T-helper 2 cell (primary cell): ENCODE data around the gene GEMIN2.
"Not testable (repeated sequence)": the region's sequence is repeated elsewhere in the genome, so short reads cannot be mapped to it uniquely, and the experiment has no call there.

Experiments used
- DNase-seq, 5 experiments: peaks; one replicate each; pipeline versions ENCODE4 v3.0.0 to v3.0.0-alpha.2; 2012 to 2022
- total RNA-seq, 2 donors: gene quantifications; one replicate each; lab custom pipeline; 2026; lab: John Stamatoyannopoulos, UW

Gene GEMIN2
- total RNA-seq = 9.4 to 11.4 reads per million in 2 donors

GRCh38 chr14:39114073-39114838, at the start of gene GEMIN2:
TSS of gene GEMIN2 (plus strand) at chr14:39114323. CDS start at chr14:39114339, 16 bp downstream.
- peak; percentile 81 to 96 (median 90) for DNase-seq

GRCh38 chr14:39069169-39069805, 44.8 kb upstream of the GEMIN2 start:
- not testable (repeated sequence) for DNase-seq

DNA sequence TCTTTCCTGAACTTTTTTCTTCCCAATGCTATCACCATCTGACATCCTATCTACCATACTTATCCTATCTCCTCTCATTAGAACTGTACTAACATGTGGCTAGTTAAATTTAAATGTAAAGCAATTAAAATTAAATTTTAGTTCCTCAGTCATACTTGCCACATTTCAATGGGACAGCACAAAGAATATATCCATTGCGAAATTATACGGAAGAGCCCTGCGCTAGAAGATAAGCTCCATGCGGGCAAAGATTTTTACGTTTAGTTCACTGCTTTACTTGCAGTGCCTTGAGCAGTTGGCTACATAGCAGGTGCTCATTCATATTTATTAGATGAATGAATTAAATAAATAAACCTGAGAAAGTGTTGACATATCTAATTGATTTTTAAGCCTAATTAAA, 44.2 kb upstream of the GEMIN2 start:
- no peak for DNase-seq

- DNase-seq = no peak
Observed at GRCh38 chr14:39071096-39071495, 43.0 kb upstream of the GEMIN2 start.

GRCh38 chr14:39080886-39081285, 33.2 kb upstream of the GEMIN2 start:
- DNase-seq = no peak

GRCh38 chr14:39083127-39083526, 31.0 kb upstream of the GEMIN2 start:
- no peak for DNase-seq

DNA sequence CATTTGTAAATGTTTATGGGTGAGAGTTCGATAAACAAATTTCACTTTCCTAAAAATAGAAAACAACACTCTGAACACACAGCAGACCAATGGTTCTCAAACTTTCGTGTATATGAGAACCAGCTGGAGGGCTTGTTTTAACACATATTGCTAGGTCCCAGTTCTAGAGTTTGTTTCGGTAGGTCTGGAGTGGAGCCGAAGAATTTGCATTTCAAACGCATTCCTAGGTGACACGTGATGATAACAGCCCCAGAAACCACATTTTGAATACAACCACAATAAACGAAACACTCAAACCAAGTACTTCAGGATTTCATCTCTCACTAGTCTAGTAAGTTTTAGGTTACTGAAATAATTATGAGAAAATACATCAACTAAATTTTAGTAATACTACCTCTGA, 28.2 kb upstream of the GEMIN2 start:
- DNase-seq = peak in 1 of 5 experiments; percentile 6

GRCh38 chr14:39087493-39087892, 26.6 kb upstream of the GEMIN2 start:
- DNase-seq = no peak

- no peak for DNase-seq
Observed at GRCh38 chr14:39090548-39091111, 23.5 kb upstream of the GEMIN2 start.

DNA sequence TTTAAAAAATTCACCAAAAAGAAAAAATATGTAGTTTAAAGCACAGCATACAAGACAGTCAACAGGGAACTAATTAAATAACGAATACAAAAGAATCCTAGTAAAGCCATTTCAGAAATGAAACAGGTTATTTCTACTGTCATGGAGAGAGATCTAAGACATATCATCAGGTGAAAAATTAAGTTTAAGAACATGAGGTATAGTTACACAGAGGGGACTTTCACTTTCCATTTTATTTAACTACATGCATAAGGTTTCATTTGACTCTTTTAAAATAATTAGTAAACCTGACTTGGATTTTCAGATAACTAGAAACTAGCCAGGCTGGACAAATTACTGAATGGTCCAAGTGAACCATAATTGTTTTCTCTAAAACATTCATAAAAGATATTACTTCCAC, 22.4 kb upstream of the GEMIN2 start:
- DNase-seq = no peak

- no peak for DNase-seq
Observed at GRCh38 chr14:39094515-39094914, 19.6 kb upstream of the GEMIN2 start.

- peak in 1 of 5 experiments; percentile 27 for DNase-seq
Observed at GRCh38 chr14:39097159-39097558, 17.0 kb upstream of the GEMIN2 start.

- not testable (repeated sequence) for DNase-seq
Observed at GRCh38 chr14:39099215-39099614, 14.9 kb upstream of the GEMIN2 start.

- no peak for DNase-seq
Observed at GRCh38 chr14:39099748-39100147, 14.4 kb upstream of the GEMIN2 start.

GRCh38 chr14:39102265-39102968, 11.7 kb upstream of the GEMIN2 start:
- DNase-seq = no peak

DNA sequence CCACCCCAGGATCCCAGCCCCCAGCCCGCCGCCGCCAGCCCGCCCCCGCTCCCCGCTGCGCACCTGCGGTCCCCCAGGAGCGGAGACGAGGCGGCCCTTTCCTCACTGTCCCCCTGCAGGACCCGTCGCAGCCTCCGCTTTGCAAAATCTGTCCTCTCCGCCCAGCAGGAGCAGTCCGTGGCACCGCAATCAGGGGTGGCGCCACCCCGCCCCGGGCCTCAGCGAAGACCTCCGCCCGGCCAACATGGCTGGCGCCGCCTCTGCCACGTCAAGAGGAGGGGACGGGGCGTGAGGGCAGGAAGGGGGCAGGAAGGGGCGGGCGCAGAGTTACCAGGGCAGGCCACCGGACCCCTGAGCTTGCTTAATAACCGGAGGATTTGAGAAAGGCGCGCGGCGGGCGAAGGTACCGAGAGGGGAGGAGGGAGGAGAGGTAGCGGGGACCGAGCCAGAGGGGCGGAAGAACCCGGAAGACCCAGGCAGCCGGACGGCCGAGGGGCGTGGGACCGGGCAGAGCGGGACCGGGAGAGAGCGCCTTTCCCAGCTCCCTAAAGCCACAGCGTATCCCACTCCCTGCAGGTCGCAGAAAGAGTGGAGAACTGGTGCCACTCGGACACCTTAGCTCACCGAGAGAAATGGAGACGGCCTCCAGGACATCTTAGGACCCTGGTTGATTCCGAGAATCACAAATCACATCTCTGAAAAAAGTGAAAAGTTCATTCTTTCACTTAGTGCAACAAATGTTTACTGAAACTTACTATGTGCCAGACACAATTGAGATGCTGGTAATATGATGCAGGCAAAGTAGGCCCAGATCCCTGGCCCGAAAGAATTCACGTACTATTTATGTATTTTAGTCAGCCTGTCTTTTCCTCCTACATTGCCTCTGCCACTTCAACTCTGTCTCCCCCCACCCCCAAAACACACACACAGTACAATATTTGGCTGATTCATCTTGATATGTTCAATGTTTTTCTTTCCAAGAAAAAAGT, 10.9 kb upstream of the GEMIN2 start, which contains the start of gene SEC23A:
Gene SEC23A (minus strand): TSS at position 267 of the 989 bp plus-strand sequence. CDS start 7,117 bp downstream, outside the sequence.
- peak; percentile 70 to 92 (median 77) for DNase-seq

DNA sequence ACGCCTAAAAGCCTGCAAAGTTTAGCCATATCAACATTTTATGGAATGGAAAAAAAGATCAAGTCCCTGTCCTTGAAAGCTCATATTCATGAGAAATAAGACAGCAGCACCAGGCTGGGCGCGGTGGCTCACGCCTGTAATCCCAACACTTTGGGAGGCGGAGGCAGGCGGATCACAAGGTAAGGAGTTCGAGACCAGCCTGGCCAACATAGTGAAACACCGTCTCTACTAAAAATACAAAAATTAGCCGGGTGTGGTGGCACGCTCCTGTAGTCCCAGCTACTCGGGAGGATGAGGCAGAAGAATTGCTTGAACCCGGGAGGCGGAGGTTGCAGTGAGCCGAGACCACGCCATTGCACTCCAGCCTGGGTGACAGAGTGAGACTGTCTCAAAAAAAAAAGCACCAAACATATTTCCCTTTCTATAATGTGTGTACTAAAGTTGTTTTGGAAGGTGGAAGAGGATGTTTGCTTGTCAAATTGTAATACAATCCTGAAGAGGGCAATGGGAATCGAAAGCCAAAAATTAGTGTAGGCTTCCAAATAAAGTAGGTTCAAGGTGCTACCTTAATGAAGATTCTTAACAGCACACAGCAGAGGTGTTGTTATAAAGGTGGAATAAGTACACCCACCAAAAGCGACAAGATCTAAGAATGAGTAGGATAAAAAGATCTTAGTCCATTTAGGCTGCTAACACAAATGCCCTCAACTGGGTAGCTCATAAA, 9.9 kb upstream of the GEMIN2 start:
- DNase-seq = not testable (repeated sequence)

DNA sequence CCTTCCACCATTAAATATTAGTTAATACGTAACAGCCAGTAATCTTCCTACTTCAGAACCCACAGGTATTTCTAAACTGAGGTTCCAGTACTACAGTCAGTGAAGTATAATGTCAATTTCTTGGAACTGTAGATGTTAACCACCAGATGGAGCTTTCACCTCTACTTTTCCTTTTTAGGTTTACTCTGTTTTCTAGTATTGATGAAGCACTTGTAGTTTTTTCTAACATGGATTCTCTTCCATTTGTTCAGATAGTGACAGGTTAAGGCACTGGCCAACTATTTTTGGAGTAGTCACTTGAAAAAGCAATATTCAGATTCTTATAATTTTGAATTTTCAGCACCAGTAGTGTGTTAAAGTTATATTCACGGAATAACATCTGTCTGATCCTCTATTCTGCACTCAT, 6.5 kb upstream of the GEMIN2 start:
- peak in 1 of 5 experiments; percentile 66 for DNase-seq

GRCh38 chr14:39108791-39109190, 5.3 kb upstream of the GEMIN2 start:
- no peak for DNase-seq

DNA sequence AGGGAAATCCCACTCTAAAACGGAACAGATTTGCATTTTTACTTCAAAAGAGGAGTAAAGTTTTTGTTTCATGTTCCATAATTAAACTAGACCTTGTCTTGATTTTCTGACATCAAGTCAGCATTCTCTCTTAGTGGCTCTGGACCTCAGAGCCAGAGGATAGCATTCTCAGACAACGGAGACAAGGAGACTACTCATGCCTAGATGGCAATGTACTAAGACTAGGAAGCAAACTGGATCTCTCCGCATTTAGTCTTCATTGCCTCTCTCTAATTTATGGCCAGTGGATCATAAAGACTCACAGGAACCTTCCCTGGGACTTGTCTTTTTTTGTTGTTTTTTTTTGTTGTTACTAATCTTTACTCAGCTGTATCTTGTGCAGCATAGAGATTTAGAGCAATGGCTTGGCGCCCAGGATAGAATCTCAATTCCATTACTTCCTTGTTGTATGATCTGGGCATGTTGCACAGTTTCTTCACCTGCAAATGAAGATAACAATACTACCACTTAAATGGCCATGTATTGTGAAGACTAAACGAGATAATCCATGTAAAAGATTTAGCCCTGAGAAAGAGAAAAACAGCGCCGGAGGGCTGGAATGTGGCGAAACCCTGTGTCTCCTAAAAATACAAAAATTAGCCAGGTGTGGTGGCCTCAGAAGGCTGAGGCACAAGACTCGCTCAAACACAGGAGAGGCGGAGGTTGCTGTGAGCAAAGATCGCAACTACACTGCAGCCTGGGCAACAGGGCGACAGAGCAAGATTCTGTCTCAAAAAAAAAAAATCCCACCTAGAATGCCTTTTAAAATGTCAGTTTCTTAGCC, 4.0 kb upstream of the GEMIN2 start:
- no peak for DNase-seq
